T47D (cell line): ENCODE measurements around the gene KRT74.

Experiments
- DNase-seq, 2 experiments: peaks; one replicate each; pipeline versions ENCODE4 v3.0.0 to v3.0.0-alpha.2; 2011 to 2012; ENCODE audit warnings: low read depth in 1 of 2, low spot score in 1 of 2
- JUND ChIP-seq: IDR thresholded peaks from 2 replicates; pipeline ENCODE4 v1.6.1; 2012; ENCODE audit warnings: low read depth
- in situ Hi-C: cut with HindIII; loops from 2 replicates; pipeline ENCODE4 v1.10.0; 2016; ENCODE audit warnings: low sequenced_read_pairs, low pct_unique_long_range_greater_than_20kb

KRT74 gene

DNA sequence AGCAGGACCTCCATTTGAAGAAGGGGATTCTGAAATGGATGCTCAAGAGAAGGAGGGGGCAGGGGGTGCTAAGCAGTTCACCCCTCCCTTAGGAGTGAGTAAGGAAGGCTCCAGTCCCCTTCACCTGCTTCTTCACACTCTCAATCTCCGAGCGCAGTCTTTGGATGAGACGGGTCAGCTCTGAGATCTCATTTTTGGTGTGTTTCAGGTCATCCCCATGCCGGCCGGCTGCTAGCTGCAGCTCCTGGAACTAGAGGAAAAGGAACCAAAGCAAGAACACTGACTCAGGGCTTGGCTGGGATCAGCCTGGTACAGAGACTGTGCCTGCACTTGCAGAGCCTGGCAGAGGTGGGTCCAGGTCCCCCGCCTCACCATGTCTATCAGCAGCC is 37.4 kb upstream of the KRT74 start:
- in situ Hi-C loops, result no loop called here
- no peak for TF ChIP-seq JUND
- DNase-seq, result no peak

DNA sequence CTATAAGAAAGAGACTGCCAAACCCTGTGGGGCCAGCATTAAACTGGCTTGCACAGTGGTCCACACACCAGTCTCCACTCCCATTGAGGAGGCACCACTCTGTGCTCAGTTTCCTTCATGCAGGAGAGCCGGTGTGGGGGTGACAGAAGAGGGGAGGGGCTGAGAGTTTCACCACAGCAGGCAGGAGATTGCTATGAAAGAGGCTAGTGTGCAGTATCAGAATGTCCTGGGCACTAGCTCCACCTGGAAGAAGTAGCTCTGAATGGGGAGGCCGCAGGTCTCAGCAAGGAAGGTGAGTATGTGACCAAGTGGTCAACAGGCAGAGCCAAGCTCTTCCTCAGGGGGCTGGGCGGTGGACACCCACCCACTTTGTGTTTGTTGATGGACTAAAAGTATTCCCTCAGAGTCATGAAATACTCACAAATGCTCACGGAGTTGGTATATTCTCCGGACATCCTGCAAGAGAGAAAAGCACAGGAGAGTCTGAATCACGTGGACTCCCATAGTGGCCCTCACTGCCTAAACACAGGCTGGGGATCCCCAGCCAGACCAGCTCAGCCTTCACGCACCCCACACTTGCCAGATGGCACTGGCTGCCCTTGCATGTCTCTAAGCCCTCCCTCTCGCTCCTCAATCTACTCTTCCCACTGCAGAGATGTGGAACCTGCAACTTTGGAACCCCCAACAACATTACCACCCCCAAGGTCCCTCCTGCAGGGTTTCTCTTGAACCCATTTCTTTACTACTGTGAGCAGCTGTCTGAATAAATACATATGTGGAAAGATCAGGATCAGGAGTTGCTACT is 35.4 kb upstream of the KRT74 start:
- no peak for DNase-seq
- in situ Hi-C loops, result no loop called here
- no peak for TF ChIP-seq JUND

DNA sequence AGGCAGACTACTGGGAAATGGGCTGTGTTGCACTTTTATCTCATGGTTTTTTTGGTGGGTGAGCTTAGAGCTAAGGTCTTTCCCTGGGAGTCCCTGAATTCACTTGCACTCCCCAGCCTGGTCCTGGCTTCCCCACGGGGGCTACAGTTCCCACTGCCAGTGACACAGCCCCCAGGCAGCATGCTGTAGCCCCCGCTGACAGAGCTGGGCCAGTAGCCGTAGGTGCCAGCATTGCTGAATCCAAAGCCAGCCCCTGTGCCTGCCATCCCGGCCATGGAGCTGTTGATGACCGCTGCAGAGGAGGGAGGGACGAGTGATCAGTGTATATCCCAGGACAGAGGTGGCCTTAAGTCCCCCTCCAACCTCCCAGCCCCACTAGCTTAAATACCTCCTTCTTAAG is 34.5 kb upstream of the KRT74 start:
- in situ Hi-C loops, result no loop called here
- TF ChIP-seq JUND, result no peak
- DNase-seq, result no peak

DNA sequence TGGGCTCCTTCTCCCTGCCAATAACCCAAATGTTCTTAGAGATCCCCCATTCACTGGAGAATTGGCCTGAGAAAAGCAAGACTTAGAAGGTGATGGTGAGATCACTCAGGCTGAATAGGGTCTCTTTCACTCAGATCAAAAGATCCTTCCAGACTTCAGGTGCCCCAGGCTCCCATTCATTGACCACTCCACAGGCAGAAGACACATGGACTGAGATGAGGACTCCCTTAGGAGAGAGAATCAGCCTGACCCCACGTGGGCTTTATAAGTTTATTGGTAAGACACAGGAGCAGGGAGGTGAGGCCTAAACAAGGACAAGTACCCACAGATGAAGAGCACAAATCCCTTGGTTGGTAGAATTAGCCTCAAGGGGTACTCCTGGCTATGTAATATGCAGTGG is 33.7 kb upstream of the KRT74 start:
- TF ChIP-seq JUND, result no peak
- no peak for DNase-seq
- in situ Hi-C loops, result no loop called here

DNA sequence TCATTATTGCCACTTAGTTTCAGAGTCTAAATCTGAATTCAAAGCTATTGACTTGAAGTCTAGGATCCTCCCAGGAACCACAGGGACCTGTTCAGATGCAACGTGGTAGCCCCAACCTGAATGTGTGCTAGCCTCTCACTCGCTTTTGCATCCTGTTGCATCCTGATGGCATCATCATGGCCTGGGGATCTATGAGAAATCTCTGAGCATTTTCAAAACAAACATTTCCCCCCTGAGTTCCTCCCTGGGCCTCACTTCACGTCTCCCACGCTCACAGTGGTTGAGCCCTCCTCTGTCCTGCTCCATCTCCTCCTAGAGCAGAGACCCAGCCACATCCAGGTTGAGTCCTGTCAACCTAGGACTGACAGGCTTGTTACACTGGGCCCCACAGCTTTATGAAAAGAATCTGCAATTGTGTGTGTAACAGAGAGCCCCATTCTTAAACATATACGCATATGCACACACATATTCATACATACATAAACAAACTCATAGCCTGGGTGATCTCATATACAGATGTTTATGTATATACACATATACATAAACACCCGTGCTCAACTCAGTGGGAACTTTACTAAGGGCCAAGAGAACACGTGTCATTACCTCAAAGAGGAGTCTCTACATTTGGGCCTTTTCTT is 33.1 kb upstream of the KRT74 start:
- in situ Hi-C loops, result no loop called here
- TF ChIP-seq JUND, result no peak

DNA sequence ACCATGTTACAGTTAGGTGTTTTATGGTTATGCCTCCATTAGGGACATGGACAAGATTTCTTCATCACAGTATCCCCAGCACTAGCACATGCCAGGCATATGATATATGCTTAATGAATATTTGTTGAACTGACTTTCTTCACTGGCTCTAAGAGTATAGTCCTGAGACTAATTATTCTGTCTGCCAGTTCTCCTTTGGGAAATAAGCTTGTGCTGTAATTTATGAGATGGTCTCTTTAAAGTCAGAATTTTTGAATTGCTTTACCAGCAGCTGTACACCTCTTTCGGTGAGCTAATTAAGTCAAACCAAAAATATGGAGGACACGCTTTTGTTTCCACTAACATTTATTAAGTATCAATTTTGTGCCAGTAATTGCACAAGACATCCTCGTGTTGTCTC is 32.5 kb upstream of the KRT74 start:
- in situ Hi-C loops, result no loop called here
- no peak for DNase-seq
- no peak for TF ChIP-seq JUND

More for the DNA sequence above, 33.1 kb upstream of the KRT74 start:
- DNase-seq, result no peak

DNA sequence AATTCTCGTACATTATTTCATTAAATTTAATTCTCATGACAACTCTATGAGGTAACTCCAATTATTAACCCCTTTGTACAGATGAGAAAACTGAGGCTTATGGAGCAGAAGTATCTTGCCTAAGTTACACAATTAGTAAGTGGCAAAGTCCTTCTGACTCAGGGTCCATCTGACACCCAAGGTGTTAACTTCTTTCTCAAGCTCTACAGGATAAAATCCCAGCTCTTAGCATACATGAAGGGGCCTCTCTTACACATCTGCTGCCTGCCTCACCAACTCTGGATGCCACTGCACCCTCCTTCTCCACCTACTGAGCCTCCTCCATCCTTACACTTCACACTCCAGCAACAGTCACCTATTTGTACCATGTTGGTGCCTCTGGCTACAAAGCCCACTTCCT is 31.9 kb upstream of the KRT74 start:
- TF ChIP-seq JUND, result no peak
- in situ Hi-C loops, result no loop called here
- no peak for DNase-seq

DNA sequence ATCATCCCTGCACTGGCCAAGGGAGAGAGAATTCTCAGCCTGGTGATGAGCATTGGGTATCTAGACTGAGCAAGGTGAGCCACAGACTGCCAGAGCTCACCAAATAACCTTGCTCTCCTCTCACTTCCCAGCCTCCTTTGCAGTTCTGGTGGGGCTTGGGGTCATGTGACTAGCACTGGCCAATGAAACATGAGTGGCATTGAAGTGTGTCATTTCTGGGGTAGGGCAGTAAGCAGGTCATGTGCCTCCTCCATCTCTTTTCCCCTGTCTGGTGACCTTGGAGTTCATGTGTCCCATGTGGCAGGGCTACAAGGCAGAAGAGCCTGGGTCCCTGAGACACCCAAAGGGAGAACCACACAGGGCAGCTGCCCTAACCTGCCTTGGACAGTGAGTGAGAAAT is 31.2 kb upstream of the KRT74 start:
- no peak for TF ChIP-seq JUND
- no peak for DNase-seq
- in situ Hi-C loops, result no loop called here

DNA sequence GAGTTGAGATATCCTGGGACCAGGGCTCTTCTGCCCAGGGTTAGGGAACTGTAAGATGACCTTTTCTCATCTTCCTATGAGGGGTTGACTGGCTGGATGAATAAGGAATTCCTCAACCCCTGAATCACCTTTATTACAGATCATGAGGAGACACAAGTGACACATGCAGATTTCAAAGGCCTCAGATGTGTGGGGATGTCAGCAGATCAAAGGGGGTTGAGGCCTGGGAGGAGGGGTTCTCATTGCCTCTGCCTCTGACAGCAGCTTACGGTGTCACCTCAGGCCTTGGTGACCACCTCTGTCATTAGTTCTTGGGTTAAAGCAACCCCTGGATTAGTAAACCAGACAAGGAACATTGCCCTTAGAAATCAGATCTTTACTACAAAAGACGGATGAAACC is 29.7 kb upstream of the KRT74 start:
- DNase-seq, result no peak
- no peak for TF ChIP-seq JUND
- in situ Hi-C loops, result no loop called here

DNA sequence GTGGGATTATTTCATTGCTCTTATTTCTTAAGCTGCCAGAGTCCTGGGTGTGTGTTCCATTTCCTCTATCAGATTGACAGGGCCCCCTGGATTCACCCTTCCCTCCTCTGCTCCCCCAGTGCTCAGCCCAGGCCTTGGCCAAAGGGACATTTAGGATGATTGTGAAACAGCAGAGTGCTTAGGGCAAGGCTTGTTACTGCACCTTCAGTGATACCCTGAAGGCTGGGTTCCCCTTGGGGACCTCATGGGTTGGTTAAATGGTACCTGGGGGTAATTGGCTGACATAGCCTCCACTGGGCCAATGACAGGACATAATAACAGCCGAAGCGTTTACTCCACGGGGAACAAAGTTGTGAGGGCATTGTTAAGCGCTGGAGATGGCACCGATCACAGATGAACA is 28.9 kb upstream of the KRT74 start:
- DNase-seq, result no peak
- in situ Hi-C loops, result no loop called here
- no peak for TF ChIP-seq JUND

DNA sequence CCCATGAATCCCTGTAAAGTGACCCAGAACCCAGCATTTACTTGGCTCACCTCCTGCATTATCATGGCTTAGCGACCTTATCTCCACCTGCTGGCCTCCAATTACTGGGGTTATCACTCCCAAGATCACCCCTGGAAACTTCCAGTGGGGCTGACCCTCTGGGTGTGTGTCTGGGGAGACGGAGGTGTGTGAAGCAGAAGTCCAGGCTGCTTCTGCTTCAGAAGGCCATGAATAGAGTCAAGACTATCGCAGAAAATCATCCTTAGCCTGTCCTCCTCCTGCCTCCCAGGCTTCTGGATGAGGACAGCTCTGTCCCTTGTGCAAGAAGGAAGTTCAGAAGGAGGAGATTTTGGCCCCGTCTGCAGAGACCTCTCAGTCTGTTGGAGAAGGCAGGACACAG is 28.0 kb upstream of the KRT74 start:
- DNase-seq, result no peak

DNA sequence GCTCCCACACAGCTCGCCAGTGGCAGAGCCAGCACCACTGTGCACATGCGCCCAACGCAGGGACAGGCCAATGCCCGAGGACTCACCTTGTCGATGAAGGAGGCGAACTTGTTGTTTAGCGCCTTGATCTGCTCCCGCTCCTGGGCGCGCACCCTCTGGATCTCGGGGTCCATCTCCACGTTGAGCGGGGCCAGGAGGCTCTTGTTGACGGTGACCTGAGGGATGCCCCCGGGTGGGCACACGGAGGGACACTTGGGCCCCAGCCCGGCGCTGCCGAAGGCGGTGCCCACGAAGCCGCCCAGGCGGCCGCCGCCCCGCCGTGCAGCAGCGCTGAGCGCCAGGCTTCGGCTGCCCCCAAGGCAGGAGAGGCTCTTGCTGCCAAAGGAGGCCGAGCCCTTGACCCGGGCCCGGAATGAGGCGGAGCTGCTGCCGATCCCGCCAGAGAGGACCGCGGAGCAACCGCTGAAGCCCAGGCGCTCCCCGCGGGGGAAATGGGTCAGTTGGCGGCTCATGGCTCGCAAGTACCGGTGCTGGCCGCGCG is 27.4 kb upstream of the KRT74 start, which contains the start of gene KRT72:
Gene KRT72, minus strand, starts transcription at position 523 of the 541 bp plus-strand sequence. Its CDS starts 11 bp downstream, at position 512.
- in situ Hi-C loops, result no loop called here
- no peak for DNase-seq
- TF ChIP-seq JUND, result no peak

More for the DNA sequence above, 28.0 kb upstream of the KRT74 start:
- TF ChIP-seq JUND, result no peak
- in situ Hi-C loops, result no loop called here

DNA sequence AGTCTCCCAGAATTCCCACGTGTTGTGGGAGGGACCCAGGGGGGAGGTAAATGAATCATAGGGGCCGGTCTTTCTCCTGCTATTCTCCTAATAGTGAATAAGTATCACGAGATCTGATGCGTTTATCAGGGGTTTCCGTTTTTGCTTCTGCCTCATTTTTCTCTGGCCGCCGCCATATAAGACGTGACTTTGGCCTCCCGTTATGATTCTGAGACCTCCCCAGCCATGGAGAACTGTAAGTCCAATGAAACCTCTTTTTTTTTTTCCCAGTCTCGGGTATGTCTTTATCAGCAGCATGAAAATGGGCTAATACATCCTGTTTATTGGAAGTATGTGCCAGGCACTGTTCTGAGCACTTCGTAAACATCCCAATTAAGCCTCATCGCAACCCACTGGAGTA is 26.8 kb upstream of the KRT74 start:
- no peak for DNase-seq
- TF ChIP-seq JUND, result no peak
- in situ Hi-C loops, result no loop called here
